Mesothelial cell of epicardium (in vitro differentiated cells): ENCODE results near the gene AIF1L. TPM values are rescaled to one million over a fixed set of nuclear protein-coding genes. Genes with fewer than 3 reads are reported as not detected.

ENCODE experiments used
- DNase-seq, 2 experiments: peaks; one replicate each; pipeline ENCODE4 v3.0.0; 2021; ENCODE audit warnings: low spot score in 2 of 2; ENCODE audit not compliant: unreplicated experiment in 2 of 2
- H3K27ac Mint-ChIP-seq: 2 replicates; pipeline ENCODE4 v1.8.0; 2021; ENCODE audit warnings: mixed read lengths
- H3K27me3 Mint-ChIP-seq: 2 replicates; pipeline ENCODE4 v1.8.0; 2021; ENCODE audit warnings: low read depth, mixed read lengths
- H3K36me3 Mint-ChIP-seq: 2 replicates; pipeline ENCODE4 v1.8.0; 2021; ENCODE audit warnings: mixed read lengths
- H3K4me1 Mint-ChIP-seq: 2 replicates; pipeline ENCODE4 v1.8.0; 2021; ENCODE audit warnings: mixed read lengths
- H3K4me3 Mint-ChIP-seq: 2 replicates; pipeline ENCODE4 v1.8.0; 2021; ENCODE audit warnings: mild to moderate bottlenecking, moderate library complexity, mixed read lengths
- H3K9me3 Mint-ChIP-seq: 2 replicates; pipeline ENCODE4 v1.8.0; 2021; ENCODE audit warnings: mixed read lengths
- CTCF ChIP-seq: fragments of 200-600 bp; sonication (generic); IDR thresholded peaks from one replicate; pipeline ENCODE4 v1.5.0; 2021; ENCODE audit warnings: antibody characterized with exemption; ENCODE audit not compliant: unreplicated experiment
- total RNA-seq: library from RNA; stranded (reverse); gene quantifications from 3 replicates; pipeline ENCODE4 v1.2.1, GENCODE V29; 2021

The AIF1L gene
- total RNA-seq, 1 donor from 2014 or later = 23.1 TPM

DNA sequence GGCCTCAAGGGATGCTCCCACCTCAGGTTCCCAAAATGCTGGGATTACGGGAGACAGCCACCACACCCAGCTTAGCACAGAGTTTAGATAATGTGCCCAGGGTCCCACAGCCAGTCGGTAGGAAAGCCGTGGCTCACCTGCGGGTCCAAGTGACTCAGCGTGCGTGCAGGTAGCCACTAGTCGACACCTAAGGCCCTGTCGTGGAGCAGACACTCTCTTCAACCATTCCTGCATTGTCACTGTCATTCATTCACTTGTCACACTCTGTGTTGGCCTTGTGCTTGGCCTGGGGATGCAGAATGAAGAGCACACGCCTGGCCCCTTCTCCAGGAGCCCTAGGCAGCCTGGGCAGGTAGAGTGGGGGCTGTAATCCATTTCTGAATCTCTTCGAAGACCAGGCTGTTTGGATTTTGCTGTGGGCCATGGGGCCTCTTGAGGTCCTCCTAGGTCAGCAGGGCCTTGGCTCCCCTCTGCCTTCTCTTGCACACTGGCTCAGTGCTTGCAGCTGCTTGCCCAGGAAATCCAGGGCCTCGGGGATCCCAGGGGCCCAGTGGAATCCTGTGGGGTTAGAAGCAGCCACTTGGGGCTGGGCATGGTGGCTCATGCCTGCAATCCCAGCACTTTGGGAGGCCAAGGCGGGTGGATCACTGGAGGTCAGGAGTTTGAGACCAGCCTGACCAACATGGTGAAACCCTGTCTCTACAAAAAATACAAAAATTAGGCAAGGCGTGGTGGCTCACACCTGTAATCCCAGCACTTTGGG lies 6.1 kb upstream of the AIF1L start:
- H3K4me1 Mint-ChIP-seq = no peaks in the 10 kb centered on the region
- no peaks in the 10 kb centered on the region for H3K9me3 Mint-ChIP-seq
- TF ChIP-seq CTCF = no peak
- no peak overlapping the region for H3K27ac Mint-ChIP-seq
- H3K36me3 Mint-ChIP-seq = no peaks in the 10 kb centered on the region
- H3K4me3 Mint-ChIP-seq = no peak overlapping the region
- DNase-seq = no peak
- peaks cover 15% of the 10 kb centered on the region for H3K27me3 Mint-ChIP-seq

GRCh38 chr9:131091352-131091992 lies 4.9 kb upstream of the AIF1L start:
- Mint-ChIP-seq H3K27me3 (peaks cover 24% of the 10 kb centered on the region), H3K4me1 (peaks cover 3% of the 10 kb centered on the region), H3K36me3 (no peaks in the 10 kb centered on the region), H3K4me3 (no peak overlapping the region), H3K9me3 (no peaks in the 10 kb centered on the region), H3K27ac (no peak overlapping the region)
- no peak for TF ChIP-seq CTCF
- no peak for DNase-seq

DNA sequence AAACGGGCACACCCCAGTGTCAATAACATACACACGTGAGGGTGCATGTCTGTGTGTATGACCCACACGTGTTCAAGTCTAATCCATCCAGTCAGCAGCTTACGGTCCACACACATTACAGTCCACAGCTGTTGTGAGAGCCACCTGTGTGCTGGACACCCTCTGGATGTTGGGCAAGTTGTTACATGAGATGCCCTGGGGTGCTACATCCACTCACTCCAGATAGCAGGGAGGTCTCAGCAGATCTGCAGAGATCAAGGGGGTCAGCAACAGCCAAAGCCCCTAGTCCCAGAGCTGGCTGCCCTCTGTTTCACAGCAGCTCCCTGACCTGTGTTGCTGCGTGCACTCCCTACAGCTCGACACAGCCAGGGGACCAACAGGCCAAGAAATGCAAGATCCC lies 4.3 kb upstream of the AIF1L start:
- peaks cover 3% of the 10 kb centered on the region for H3K4me1 Mint-ChIP-seq

DNA sequence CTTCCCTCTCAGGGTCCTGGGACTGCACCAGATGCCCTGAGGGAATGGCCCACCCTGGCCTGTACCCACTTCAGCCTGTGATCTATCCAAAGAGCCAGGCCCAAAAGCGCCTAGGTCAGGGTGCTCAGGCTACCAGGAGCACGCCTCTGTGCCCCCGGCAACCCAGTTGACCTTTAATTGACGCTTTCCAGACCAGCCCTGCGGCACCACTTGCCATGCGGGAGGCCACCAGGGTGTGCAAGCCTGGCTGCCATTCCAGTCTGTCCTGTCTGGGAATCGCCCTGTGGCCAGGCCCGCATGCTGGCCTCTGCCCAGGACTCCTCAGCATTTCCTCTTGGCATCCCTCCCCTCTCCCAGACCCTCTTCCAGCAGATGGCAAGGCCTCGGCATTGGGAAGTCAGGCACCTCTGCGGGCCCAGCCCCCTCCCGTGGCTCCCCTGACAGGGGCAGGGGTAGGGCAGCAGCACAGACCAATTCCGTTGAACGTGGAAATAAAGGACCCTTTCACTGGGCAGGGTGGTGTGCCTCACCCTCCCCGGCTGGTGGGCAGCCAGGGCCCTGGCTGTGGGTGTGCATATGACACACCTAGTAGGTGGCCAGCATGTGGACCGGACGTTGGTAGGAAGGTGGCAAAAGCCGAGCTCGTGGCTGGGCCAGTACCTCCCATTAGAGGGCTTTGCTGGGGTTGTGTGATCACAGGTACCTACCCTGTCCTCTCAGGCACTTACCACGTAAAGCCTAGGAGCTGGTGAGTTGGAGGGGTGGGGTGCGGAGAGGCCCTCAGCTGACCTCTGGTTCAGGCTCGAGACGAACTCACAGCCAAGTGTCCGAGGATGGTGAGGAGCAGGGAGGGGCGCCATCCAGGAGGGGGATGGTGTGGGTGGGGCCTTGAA lies 3.5 kb upstream of the AIF1L start:
- H3K9me3 Mint-ChIP-seq = no peaks in the 10 kb centered on the region
- TF ChIP-seq CTCF = no peak
- H3K27me3 Mint-ChIP-seq = peaks cover 29% of the 10 kb centered on the region
- H3K4me3 Mint-ChIP-seq = no peak overlapping the region
- DNase-seq = no peak
- no peaks in the 10 kb centered on the region for H3K36me3 Mint-ChIP-seq
- H3K27ac Mint-ChIP-seq = no peak overlapping the region
- peaks cover 9% of the 10 kb centered on the region for H3K4me1 Mint-ChIP-seq

More for the DNA sequence above, 4.3 kb upstream of the AIF1L start:
- no peak for DNase-seq
- Mint-ChIP-seq H3K9me3 (no peaks in the 10 kb centered on the region), H3K4me3 (no peak overlapping the region), H3K27ac (no peak overlapping the region), H3K27me3 (peaks cover 24% of the 10 kb centered on the region), H3K36me3 (no peaks in the 10 kb centered on the region)
- TF ChIP-seq CTCF = no peak

- no peak for DNase-seq
- peaks cover 12% of the 10 kb centered on the region for H3K4me1 Mint-ChIP-seq
- no peak overlapping the region for H3K4me3 Mint-ChIP-seq
- no peaks in the 10 kb centered on the region for H3K9me3 Mint-ChIP-seq
- H3K27me3 Mint-ChIP-seq = peaks cover 29% of the 10 kb centered on the region
- H3K36me3 Mint-ChIP-seq = no peaks in the 10 kb centered on the region
- TF ChIP-seq CTCF = no peak
- no peak overlapping the region for H3K27ac Mint-ChIP-seq
Measured at GRCh38 chr9:131094015-131094414, 2.3 kb upstream of the AIF1L start.
